Measurements from ENCODE around the gene POU2F1. TPM values are rescaled to one million over a fixed set of nuclear protein-coding genes. Genes with fewer than 3 reads are reported as not detected.

Gene POU2F1
- total and polyA plus RNA-seq, 2 experiments from 2014 or later = 38.8 to 66.1 TPM

DNA sequence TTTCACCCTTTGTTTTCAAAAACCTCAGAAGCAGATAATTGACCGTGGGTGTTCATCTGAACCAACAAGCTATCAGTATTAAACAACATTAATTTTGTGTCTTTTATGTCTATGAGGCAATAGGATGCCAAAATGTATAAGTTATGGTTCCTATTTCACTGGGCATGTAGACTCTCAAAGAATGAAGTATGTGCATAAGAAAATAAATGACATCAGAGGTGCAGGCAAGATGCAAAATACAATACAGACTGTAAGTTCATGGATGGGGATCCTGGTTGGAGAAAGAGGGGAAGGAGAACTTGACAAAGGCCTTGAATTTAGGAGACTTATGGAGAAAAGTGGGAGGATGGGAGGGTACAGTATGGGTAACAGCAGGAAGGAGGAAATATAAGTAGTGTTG is 23.4 kb upstream of the POU2F1 start (continued):
- TF ChIP-seq ZNF462 (CRISPR knock-in tag; IDR thresholded peaks at IDR 0.05) (no peak), EZH2phosphoT487 (IDR thresholded peaks at IDR 0.05; ENCODE audit: unreplicated experiment) (no peak), CREB1 (CRISPR knock-in tag; IDR thresholded peaks at IDR 0.05; ENCODE audit: low read depth) (no peak)
- TF ChIP-seq, protein P1, sequence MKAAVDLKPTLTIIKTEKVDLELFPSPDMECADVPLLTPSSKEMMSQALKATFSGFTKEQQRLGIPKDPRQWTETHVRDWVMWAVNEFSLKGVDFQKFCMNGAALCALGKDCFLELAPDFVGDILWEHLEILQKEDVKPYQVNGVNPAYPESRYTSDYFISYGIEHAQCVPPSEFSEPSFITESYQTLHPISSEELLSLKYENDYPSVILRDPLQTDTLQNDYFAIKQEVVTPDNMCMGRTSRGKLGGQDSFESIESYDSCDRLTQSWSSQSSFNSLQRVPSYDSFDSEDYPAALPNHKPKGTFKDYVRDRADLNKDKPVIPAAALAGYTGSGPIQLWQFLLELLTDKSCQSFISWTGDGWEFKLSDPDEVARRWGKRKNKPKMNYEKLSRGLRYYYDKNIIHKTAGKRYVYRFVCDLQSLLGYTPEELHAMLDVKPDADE (IDR thresholded peaks at IDR 0.05) = no peak

DNA sequence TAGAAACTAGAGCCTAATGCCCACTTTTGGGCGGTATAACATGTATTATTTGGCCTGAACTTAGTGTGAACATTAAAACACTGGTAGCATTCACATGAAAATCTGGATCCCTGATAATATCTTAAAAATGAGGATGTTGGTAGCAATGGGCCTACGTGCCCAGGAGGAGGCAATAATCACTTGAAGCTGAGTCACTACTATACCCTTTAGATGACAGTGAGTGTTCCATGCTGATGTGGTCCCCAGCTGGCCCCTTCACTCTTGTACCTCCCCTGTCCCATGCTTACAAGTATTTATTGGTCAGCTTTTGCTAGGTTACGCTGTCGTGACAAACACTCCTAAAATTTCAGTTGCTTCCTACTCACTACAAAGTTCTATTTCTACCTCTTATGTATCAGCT is 23.0 kb upstream of the POU2F1 start:
- H3K36me3 Mint-ChIP-seq (ENCODE audit: low read depth) = no peaks in the 10 kb centered on the region
- Histone ChIP-seq H3K79me2 (replicated peaks; ENCODE audit: insufficient read depth) (no peaks in the 10 kb centered on the region), H3K27ac (ENCODE audit: low read depth) (no peak overlapping the region), H3K4me1 (ENCODE audit: insufficient read depth) (peaks cover 9% of the 10 kb centered on the region; the same call in 1 of the 2 replicates), H3F3A (replicated peaks; ENCODE audit: low read depth) (no peaks in the 10 kb centered on the region), H4K20me1 (replicated peaks; ENCODE audit: insufficient read depth) (no peaks in the 10 kb centered on the region), H3K4me3 (no peak overlapping the region), H3K9me2 (ENCODE audit: insufficient read depth) (no peaks in the 10 kb centered on the region), H3K36me3 (ENCODE audit: insufficient read depth) (no peaks in the 10 kb centered on the region), H3K27me3 (ENCODE audit: insufficient read depth) (no peaks in the 10 kb centered on the region), H2AFZ (no peak overlapping the region), H3K4me2 (no peak overlapping the region)
- TF ChIP-seq CTCF (conservative IDR thresholded peaks at IDR 0.05; ENCODE audit: low read depth in 2 of 2) (peak in 1 of 2 experiments; percentile 45; a peak in 2 of 4 replicates), ZNF462 (CRISPR knock-in tag; IDR thresholded peaks at IDR 0.05) (no peak), STAT1 (IDR thresholded peaks at IDR 0.05; ENCODE audit: unreplicated experiment) (no peak)
- no peaks in the 10 kb centered on the region for H3K27me3 Mint-ChIP-seq (ENCODE audit: insufficient read depth, low read depth, poor library complexity)
- peak; percentile 44; the same call in 2 of the 3 replicates for ATAC-seq
- no peak overlapping the region for H3K4me3 Mint-ChIP-seq
- DNase-seq (ENCODE audit: low spot score) = no peak
- H3K4me1 Mint-ChIP-seq = peaks cover 23% of the 10 kb centered on the region
- H3K27ac Mint-ChIP-seq = no peak overlapping the region
- H3K9me3 Mint-ChIP-seq = no peaks in the 10 kb centered on the region
